ENCODE results near the gene IL10.
A peak's percentile ranks its signal among the peaks of the same experiment; 100 is the strongest.

IL10 gene

DNA sequence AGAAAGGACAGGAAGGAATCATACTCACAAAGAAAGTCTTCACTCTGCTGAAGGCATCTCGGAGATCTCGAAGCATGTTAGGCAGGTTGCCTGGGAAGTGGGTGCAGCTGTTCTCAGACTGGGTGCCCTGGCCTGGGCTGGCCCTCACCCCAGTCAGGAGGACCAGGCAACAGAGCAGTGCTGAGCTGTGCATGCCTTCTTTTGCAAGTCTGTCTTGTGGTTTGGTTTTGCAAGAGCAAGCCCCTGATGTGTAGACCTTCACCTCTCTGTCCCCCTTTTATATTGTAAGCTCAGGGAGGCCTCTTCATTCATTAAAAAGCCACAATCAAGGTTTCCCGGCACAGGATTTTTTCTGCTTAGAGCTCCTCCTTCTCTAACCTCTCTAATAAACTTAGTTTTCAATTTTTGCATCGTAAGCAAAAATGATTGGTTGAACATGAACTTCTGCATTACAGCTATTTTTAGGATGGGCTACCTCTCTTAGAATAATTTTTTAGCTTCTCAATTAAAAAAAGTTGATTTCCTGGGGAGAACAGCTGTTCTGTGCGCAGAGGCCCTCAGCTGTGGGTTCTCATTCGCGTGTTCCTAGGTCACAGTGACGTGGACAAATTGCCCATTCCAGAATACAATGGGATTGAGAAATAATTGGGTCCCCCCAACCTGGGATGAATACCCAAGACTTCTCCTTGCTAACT, at the start of gene IL10:
Gene IL10, minus strand, starts transcription at position 252 of the 695 bp plus-strand sequence. Its CDS starts 59 bp downstream, at position 193.
- DNase-seq (ENCODE audit: low read depth): no peak
- TF ChIP-seq, protein P1, sequence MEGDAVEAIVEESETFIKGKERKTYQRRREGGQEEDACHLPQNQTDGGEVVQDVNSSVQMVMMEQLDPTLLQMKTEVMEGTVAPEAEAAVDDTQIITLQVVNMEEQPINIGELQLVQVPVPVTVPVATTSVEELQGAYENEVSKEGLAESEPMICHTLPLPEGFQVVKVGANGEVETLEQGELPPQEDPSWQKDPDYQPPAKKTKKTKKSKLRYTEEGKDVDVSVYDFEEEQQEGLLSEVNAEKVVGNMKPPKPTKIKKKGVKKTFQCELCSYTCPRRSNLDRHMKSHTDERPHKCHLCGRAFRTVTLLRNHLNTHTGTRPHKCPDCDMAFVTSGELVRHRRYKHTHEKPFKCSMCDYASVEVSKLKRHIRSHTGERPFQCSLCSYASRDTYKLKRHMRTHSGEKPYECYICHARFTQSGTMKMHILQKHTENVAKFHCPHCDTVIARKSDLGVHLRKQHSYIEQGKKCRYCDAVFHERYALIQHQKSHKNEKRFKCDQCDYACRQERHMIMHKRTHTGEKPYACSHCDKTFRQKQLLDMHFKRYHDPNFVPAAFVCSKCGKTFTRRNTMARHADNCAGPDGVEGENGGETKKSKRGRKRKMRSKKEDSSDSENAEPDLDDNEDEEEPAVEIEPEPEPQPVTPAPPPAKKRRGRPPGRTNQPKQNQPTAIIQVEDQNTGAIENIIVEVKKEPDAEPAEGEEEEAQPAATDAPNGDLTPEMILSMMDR (conservative IDR thresholded peaks at IDR 0.05; ENCODE audit: control insufficient read depth, insufficient read depth, low read depth, low read length): no peak
- H3K4me3 ChIP-seq (ENCODE audit: control insufficient read depth, low read depth, low read length): no peak within 1 kb of the TSS

DNA sequence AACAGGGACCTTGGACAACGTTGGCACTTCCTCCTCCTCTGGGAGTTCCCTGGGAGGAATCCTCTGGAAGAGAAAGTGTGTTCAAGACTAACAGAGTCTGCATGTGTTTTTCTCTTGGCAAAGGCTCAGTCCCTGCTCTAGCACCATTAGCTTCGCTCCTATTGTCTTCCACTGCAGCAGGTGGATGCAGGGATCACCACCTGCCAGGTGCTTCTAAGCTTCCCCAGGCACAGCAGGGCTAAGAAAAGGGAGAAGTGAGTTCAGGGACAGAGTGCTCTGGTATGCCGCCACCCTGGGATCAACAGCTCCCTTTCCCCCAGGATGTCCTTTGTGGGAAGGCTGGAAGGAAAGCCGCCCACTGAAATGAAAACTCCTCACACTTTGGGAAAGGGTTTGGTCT, 49.2 kb upstream of the IL10 start:
- TF ChIP-seq, protein P1 (conservative IDR thresholded peaks at IDR 0.05; ENCODE audit: control insufficient read depth, insufficient read depth, low read depth, low read length): no peak
- DNase-seq (ENCODE audit: low read depth): no peak
- H3K4me3 ChIP-seq (ENCODE audit: control insufficient read depth, low read depth, low read length): no peak overlapping the region

DNA sequence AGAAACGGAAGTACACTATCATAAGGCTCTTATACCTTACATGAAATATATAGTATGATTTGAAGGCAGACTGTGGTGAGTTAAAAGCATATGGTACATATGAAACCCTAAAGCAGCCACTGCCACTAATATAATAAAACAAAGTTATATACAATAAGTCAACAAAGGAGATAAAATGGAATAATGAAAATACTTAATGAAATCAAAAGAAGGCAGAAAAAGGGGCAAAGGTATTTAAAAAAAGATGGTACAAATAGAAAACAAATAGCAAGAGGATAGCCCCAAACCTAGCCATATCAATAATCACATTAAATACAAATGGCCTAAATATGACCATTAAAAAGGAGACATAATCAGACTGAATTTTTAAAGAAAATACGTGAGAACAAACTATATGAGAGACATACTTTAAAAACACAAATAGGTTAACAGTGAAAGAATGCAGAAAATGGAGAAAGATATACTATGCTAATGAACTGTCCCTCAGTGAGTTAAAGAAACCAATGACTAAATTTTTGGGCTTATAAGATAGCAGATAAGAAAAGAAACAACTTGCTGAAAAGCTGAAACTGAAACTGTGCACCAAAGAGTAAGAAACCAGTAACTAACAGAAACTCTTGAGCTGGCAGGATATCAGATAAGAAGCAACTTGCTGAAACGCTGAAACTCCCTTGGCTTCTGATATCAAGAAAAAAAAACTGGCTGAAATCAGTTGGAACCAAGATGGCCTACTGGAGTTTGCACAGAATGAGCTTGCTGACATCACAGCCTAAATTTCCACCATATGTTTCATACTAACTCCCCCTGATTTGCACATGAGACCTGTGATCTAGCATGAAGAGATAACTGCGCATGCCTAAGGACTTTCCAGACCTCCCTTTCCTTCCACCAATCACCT, 44.3 kb upstream of the IL10 start:
- TF ChIP-seq, protein P1 (conservative IDR thresholded peaks at IDR 0.05; ENCODE audit: control insufficient read depth, insufficient read depth, low read depth, low read length): no peak
- peak; percentile 60 for DNase-seq (ENCODE audit: low read depth)
- no peak overlapping the region for H3K4me3 ChIP-seq (ENCODE audit: control insufficient read depth, low read depth, low read length)

DNA sequence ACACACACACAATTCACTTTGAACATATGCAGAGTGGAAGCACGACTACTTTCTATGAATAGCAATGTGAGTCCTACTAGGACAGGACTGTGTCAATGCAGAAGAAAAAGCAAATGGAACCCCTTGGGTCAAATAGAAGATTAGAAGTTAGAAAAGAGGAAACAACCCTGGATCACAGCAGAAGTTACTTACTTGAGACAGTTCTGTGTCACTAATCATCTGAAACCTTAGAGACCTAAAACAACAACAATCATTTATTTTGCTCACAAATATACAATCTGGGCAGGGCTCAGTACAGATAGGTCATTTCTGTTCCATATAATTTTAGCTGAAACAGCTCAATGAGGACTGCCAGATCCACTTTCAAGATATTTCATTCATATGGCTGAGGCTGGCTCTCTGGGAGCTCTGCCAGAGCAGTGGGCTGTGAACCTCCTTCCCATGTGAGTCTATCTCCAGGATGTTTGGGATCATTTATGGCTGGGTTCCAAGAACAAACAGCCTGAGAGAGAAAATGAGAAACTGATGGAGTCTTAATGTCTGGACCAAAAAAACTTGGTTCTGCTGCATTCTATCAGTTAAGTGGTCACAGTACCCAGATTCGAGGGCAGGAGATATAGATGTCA, 42.5 kb upstream of the IL10 start:
- TF ChIP-seq, protein P1 (conservative IDR thresholded peaks at IDR 0.05; ENCODE audit: control insufficient read depth, insufficient read depth, low read depth, low read length): no peak
- no peak overlapping the region for H3K4me3 ChIP-seq (ENCODE audit: control insufficient read depth, low read depth, low read length)
- DNase-seq (ENCODE audit: low read depth): peak; percentile 90

DNA sequence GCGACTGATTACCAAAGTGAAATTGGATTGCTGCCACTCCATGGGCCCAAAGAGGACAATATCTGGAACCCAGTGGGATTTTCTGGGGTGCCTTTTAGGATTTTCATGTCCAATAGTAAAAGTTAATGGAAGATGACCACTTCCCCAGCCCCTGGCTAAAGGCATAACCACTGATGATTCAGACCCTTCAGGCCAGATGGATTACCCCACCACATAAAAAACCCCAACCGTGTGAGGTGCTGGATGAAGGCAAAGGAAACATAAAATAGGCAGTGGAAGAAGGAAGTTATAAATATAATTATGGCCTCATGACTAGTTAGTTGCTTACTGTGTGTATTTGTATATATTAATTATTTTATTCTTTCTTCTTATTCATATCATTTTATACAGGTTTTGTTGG, 40.2 kb upstream of the IL10 start:
- TF ChIP-seq, protein P1 (conservative IDR thresholded peaks at IDR 0.05; ENCODE audit: control insufficient read depth, insufficient read depth, low read depth, low read length): no peak
- no peak for DNase-seq (ENCODE audit: low read depth)
- no peak overlapping the region for H3K4me3 ChIP-seq (ENCODE audit: control insufficient read depth, low read depth, low read length)

- TF ChIP-seq, protein P1 (conservative IDR thresholded peaks at IDR 0.05; ENCODE audit: control insufficient read depth, insufficient read depth, low read depth, low read length): peak; percentile 63
- peak; percentile 56 for DNase-seq (ENCODE audit: low read depth)
- no peak overlapping the region for H3K4me3 ChIP-seq (ENCODE audit: control insufficient read depth, low read depth, low read length)
Observed at GRCh38 chr1:206809504-206810084, 37.3 kb upstream of the IL10 start.

Measured in fibroblast of mammary gland (primary cell).